Measurements from ENCODE around the gene SDC3.
"Not testable (repeated sequence)": the region's sequence is repeated elsewhere in the genome, so short reads cannot be mapped to it uniquely, and the experiment has no call there.

SDC3 gene

GRCh38 chr1:30908696-30909364 lies at the start of gene SDC3:
TSS of gene SDC3 (minus strand) at chr1:30908758. CDS start at chr1:30908586, 172 bp downstream.
- DNase-seq: peak; percentile 55

- no peak for DNase-seq
Measured at GRCh38 chr1:30957560-30958222, 49.1 kb upstream of the SDC3 start.

GRCh38 chr1:30955448-30956015 lies 47.0 kb upstream of the SDC3 start:
- no peak for DNase-seq

GRCh38 chr1:30953685-30954084 lies 45.1 kb upstream of the SDC3 start:
- no peak for DNase-seq

- no peak for DNase-seq
Measured at GRCh38 chr1:30952098-30952497, 43.5 kb upstream of the SDC3 start.

- no peak for DNase-seq
Measured at GRCh38 chr1:30950700-30951099, 42.1 kb upstream of the SDC3 start.

GRCh38 chr1:30950053-30950452 lies 41.5 kb upstream of the SDC3 start:
- no peak for DNase-seq

GRCh38 chr1:30949487-30949838 lies 40.9 kb upstream of the SDC3 start:
- DNase-seq: not testable (repeated sequence)

- not testable (repeated sequence) for DNase-seq
Measured at GRCh38 chr1:30948813-30949486, 40.4 kb upstream of the SDC3 start.

GRCh38 chr1:30948278-30948677 lies 39.7 kb upstream of the SDC3 start:
- DNase-seq: no peak

- no peak for DNase-seq
Measured at GRCh38 chr1:30947212-30947611, 38.7 kb upstream of the SDC3 start.

- no peak for DNase-seq
Measured at GRCh38 chr1:30942326-30942963, 33.9 kb upstream of the SDC3 start.

- no peak for DNase-seq
Measured at GRCh38 chr1:30940541-30940940, 32.0 kb upstream of the SDC3 start.

- DNase-seq: no peak
Measured at GRCh38 chr1:30936541-30937171, 28.1 kb upstream of the SDC3 start.

GRCh38 chr1:30935758-30936157 lies 27.2 kb upstream of the SDC3 start:
- not testable (repeated sequence) for DNase-seq

GRCh38 chr1:30934613-30935012 lies 26.1 kb upstream of the SDC3 start:
- no peak for DNase-seq

GRCh38 chr1:30933874-30934252 lies 25.3 kb upstream of the SDC3 start:
- DNase-seq: no peak

GRCh38 chr1:30930631-30931173 lies 22.1 kb upstream of the SDC3 start:
- no peak for DNase-seq

- DNase-seq: no peak
Measured at GRCh38 chr1:30929944-30930525, 21.5 kb upstream of the SDC3 start.

GRCh38 chr1:30929135-30929889 lies 20.8 kb upstream of the SDC3 start:
- DNase-seq: no peak

GRCh38 chr1:30928789-30929134 lies 20.2 kb upstream of the SDC3 start:
- no peak for DNase-seq

GRCh38 chr1:30928171-30928570 lies 19.6 kb upstream of the SDC3 start:
- DNase-seq: no peak

Measured in right forelimb (tissue), 1 donor.